Calu3 (cell line): ENCODE results near the gene SEC22A. TPM values are rescaled to one million over a fixed set of nuclear protein-coding genes. Genes with fewer than 3 reads are reported as not detected.

Experiments
- BruUV-seq: library from RNA; stranded (reverse); fragments of 400-500 nt; replicated peaks from 2 replicates; lab custom pipeline; 2021; lab: Mats Ljungman, UMichigan
- CTCF ChIA-PET: fragments of 300-600 bp; sonication (Branson Sonifier 250); formaldehyde crosslinking; loops from one replicate; lab custom pipeline; 2022; ENCODE audit warnings: antibody characterized with exemption; lab: Charles Lee
- DNase-seq: peaks from one replicate; pipeline ENCODE4 v3.0.0; 2022
- H3K27ac Mint-ChIP-seq: one replicate; pipeline ENCODE4 v1.8.0; 2022; ENCODE audit warnings: mixed read lengths; ENCODE audit not compliant: unreplicated experiment
- H3K27me3 Mint-ChIP-seq: one replicate; pipeline ENCODE4 v1.8.0; 2022; ENCODE audit warnings: mixed read lengths; ENCODE audit not compliant: unreplicated experiment
- H3K36me3 Mint-ChIP-seq: one replicate; pipeline ENCODE4 v1.8.0; 2022; ENCODE audit warnings: mild to moderate bottlenecking, moderate library complexity, mixed read lengths; ENCODE audit not compliant: insufficient read depth, unreplicated experiment
- H3K4me1 Mint-ChIP-seq: one replicate; pipeline ENCODE4 v1.8.0; 2022; ENCODE audit warnings: mild to moderate bottlenecking, low read depth, mixed read lengths; ENCODE audit not compliant: unreplicated experiment
- H3K4me3 Mint-ChIP-seq: one replicate; pipeline ENCODE4 v1.8.0; 2022; ENCODE audit warnings: mild to moderate bottlenecking, low read depth, moderate library complexity, mixed read lengths; ENCODE audit not compliant: unreplicated experiment
- H3K9me3 Mint-ChIP-seq: one replicate; pipeline ENCODE4 v1.8.0; 2022; ENCODE audit warnings: low read depth, mixed read lengths; ENCODE audit not compliant: unreplicated experiment
- CTCF ChIP-seq: fragments of 200-600 bp; IDR thresholded peaks from one replicate; pipeline ENCODE4 v1.8.0; 2022; ENCODE audit warnings: antibody characterized with exemption; ENCODE audit not compliant: unreplicated experiment
- intact Hi-C: fragments of 100-400 bp; cut with micrococcal nuclease; formaldehyde crosslinking; loops from one replicate; pipeline ENCODE4 v1.10.0; 2022; ENCODE audit not compliant: unreplicated experiment
- total RNA-seq: library from RNA; stranded (reverse); gene quantifications from 2 replicates; pipeline ENCODE4 v1.2.3, GENCODE V29; 2022

Gene SEC22A
- total RNA-seq, 1 experiment from 2014 or later: 18.6 TPM

GRCh38 chr3:123180791-123181190 is 21.0 kb upstream of the SEC22A start:
- intact Hi-C loops: no loop called here
- Mint-ChIP-seq H3K9me3 (no peaks in the 10 kb centered on the region), H3K27me3 (no peaks in the 10 kb centered on the region), H3K36me3 (no peaks in the 10 kb centered on the region), H3K4me1 (no peaks in the 10 kb centered on the region), H3K27ac (no peak overlapping the region), H3K4me3 (no peak overlapping the region)
- CTCF ChIA-PET: no interaction called here
- no peak for TF ChIP-seq CTCF
- no TSS peak for BruUV-seq
- DNase-seq: no peak

- TF ChIP-seq CTCF: no peak
- no peaks in the 10 kb centered on the region for H3K27me3 Mint-ChIP-seq
- H3K9me3 Mint-ChIP-seq: no peaks in the 10 kb centered on the region
- no peaks in the 10 kb centered on the region for H3K36me3 Mint-ChIP-seq
- intact Hi-C loops: no loop called here
- H3K4me3 Mint-ChIP-seq: no peak overlapping the region
- H3K27ac Mint-ChIP-seq: no peak overlapping the region
- DNase-seq: no peak
- no peaks in the 10 kb centered on the region for H3K4me1 Mint-ChIP-seq
- CTCF ChIA-PET: no interaction called here
- no TSS peak for BruUV-seq
Observed at GRCh38 chr3:123186695-123187094, 15.0 kb upstream of the SEC22A start.

GRCh38 chr3:123188058-123188457 is 13.7 kb upstream of the SEC22A start:
- Mint-ChIP-seq H3K4me3 (no peak overlapping the region), H3K9me3 (no peaks in the 10 kb centered on the region), H3K27me3 (no peaks in the 10 kb centered on the region), H3K36me3 (no peaks in the 10 kb centered on the region), H3K4me1 (no peaks in the 10 kb centered on the region), H3K27ac (no peak overlapping the region)
- CTCF ChIA-PET: no interaction called here
- intact Hi-C loops: no loop called here
- no TSS peak for BruUV-seq
- no peak for TF ChIP-seq CTCF
- DNase-seq: no peak

- CTCF ChIA-PET: no interaction called here
- Mint-ChIP-seq H3K9me3 (no peaks in the 10 kb centered on the region), H3K4me1 (no peaks in the 10 kb centered on the region), H3K4me3 (no peak overlapping the region), H3K27ac (no peak overlapping the region), H3K36me3 (no peaks in the 10 kb centered on the region), H3K27me3 (no peaks in the 10 kb centered on the region)
- intact Hi-C loops: no loop called here
- no TSS peak for BruUV-seq
- no peak for TF ChIP-seq CTCF
- DNase-seq: no peak
Observed at GRCh38 chr3:123193448-123194101, 8.2 kb upstream of the SEC22A start.
